GM12878 (cell line): ENCODE data around the gene LRP5. TPM values are rescaled to one million over a fixed set of nuclear protein-coding genes. Genes with fewer than 3 reads are reported as not detected.

ENCODE experiments used
- ATAC-seq: fragments of 200-7000 bp; cut with Tn5 transposase; 3 replicates; pipeline ENCODE4 v1.9.1; 2020; ENCODE audit warnings: mild to moderate bottlenecking, moderate library complexity
- BruUV-seq: library from RNA; stranded (reverse); fragments of 400-500 nt; replicated peaks from 2 replicates; lab custom pipeline; 2021; lab: Mats Ljungman, UMichigan
- CTCF ChIA-PET: fragments of 300-600 bp; sonication (Branson Sonifier 250); formaldehyde crosslinking; extraction: SDS; loops from one replicate; lab custom pipeline; 2021; ENCODE audit warnings: inconsistent platforms; lab: Yijun Ruan, JAX
- POLR2A ChIA-PET: fragments of 350-600 bp; formaldehyde crosslinking; extraction: SDS; loops from one replicate; lab custom pipeline; 2021; ENCODE audit warnings: inconsistent platforms; lab: Charles Lee
- RAD21 ChIA-PET: fragments of 300-600 bp; sonication (Branson Sonifier 250); formaldehyde crosslinking; loops from one replicate; lab custom pipeline; 2023; ENCODE audit warnings: antibody characterized with exemption; ENCODE audit not compliant: unreplicated experiment; lab: Charles Lee
- SMC1A ChIA-PET: fragments of 300-600 bp; sonication (Branson Sonifier 250); formaldehyde crosslinking; loops from one replicate; lab custom pipeline; 2023; ENCODE audit not compliant: unreplicated experiment, uncharacterized antibody; lab: Charles Lee
- DNase-seq: peaks from one replicate; pipeline ENCODE4 v3.0.0-alpha.2; 2011; ENCODE audit warnings: low read depth, low spot score
- FAIRE-seq: peaks from 3 replicates; lab custom pipeline; 2011; peaks lifted over from hg19 to GRCh38; lab: Jason Lieb, UNC
- H2AFZ ChIP-seq: 2 replicates; pipeline ENCODE4 v1.6.0; 2011; ENCODE audit warnings: low read depth, low read length, control low read depth; ENCODE audit not compliant: control insufficient read depth
- H3K27ac ChIP-seq: 2 replicates; pipeline ENCODE4 v1.5.1; 2011; ENCODE audit warnings: control low read depth; ENCODE audit not compliant: control insufficient read depth, insufficient read depth
- H3K27me3 ChIP-seq, 2 experiments: replicated peaks in 1 of 2; 2 replicates each; pipeline versions ENCODE4 v1.6.0 to v1.6.1; 2011; ENCODE audit warnings: low read length in 1 of 2; ENCODE audit not compliant: control insufficient read depth in 2 of 2, insufficient read depth in 2 of 2
- H3K36me3 ChIP-seq, 2 experiments: 2 replicates each; pipeline ENCODE4 v1.5.1; 2011; ENCODE audit warnings: low read length in 1 of 2; ENCODE audit not compliant: control insufficient read depth in 2 of 2, insufficient read depth in 2 of 2
- H3K4me1 ChIP-seq: 2 replicates; pipeline ENCODE4 v1.6.1; 2011; ENCODE audit warnings: mild to moderate bottlenecking, low read length, moderate library complexity, mixed read lengths; ENCODE audit not compliant: control insufficient read depth, insufficient read depth
- H3K4me2 ChIP-seq: 2 replicates; pipeline ENCODE4 v1.6.0; 2011; ENCODE audit warnings: control low read depth; ENCODE audit not compliant: control insufficient read depth, insufficient read depth
- H3K4me3 ChIP-seq: fragments of 200-600 bp; sonication (generic); 2 replicates; pipeline ENCODE4 v1.5.1; 2016
- H3K79me2 ChIP-seq: 2 replicates; pipeline ENCODE4 v1.6.0; 2011; ENCODE audit warnings: low read length; ENCODE audit not compliant: control insufficient read depth, insufficient read depth
- H3K9ac ChIP-seq: 2 replicates; pipeline ENCODE4 v1.8.0; 2011; ENCODE audit warnings: low read length, control low read depth, mixed read lengths; ENCODE audit not compliant: control insufficient read depth, insufficient read depth
- H3K9me3 ChIP-seq: replicated peaks from 3 replicates; pipeline ENCODE4 v1.5.1; 2011; ENCODE audit warnings: mild to moderate bottlenecking, low read length; ENCODE audit not compliant: control insufficient read depth, insufficient read depth
- H4K20me1 ChIP-seq: 2 replicates; pipeline ENCODE4 v1.6.0; 2011; ENCODE audit not compliant: control insufficient read depth, insufficient read depth
- E2F4 ChIP-seq: IDR thresholded peaks from 2 replicates; pipeline ENCODE4 v1.6.1; 2012; ENCODE audit warnings: low read depth, low read length, improper control_type of control experiment
- FOS ChIP-seq: IDR thresholded peaks from 3 replicates; pipeline ENCODE4 v1.6.1; 2011; ENCODE audit warnings: borderline replicate concordance; ENCODE audit not compliant: insufficient read length; ENCODE audit errors: extremely low read depth
- FOXK2 ChIP-seq: fragments of 450-650 bp; IDR thresholded peaks from 2 replicates; pipeline ENCODE4 v1.6.1; 2017; ENCODE audit warnings: mild to moderate bottlenecking, moderate library complexity
- IKZF2 ChIP-seq, 2 experiments: fragments of 450-650 bp; IDR thresholded peaks; 2 replicates each; pipeline ENCODE4 v1.6.1; 2017; ENCODE audit warnings: mild to moderate bottlenecking in 2 of 2, moderate library complexity in 2 of 2
- KAT2A ChIP-seq: conservative IDR thresholded peaks from 2 replicates; pipeline ENCODE4 v1.6.1; 2011; ENCODE audit warnings: low read depth, low read length; ENCODE audit not compliant: control insufficient read depth
- MTA2 ChIP-seq: fragments of 450-650 bp; IDR thresholded peaks from 2 replicates; pipeline ENCODE4 v1.6.1; 2016; ENCODE audit warnings: low read depth, mild to moderate bottlenecking, moderate library complexity
- NFIC ChIP-seq: IDR thresholded peaks from 2 replicates; pipeline ENCODE4 v1.6.1; 2012; ENCODE audit warnings: low read depth, mild to moderate bottlenecking, inconsistent platforms, low read length, moderate library complexity
- NR2C1 ChIP-seq: fragments of 450-650 bp; IDR thresholded peaks from 2 replicates; pipeline ENCODE4 v1.6.1; 2017; ENCODE audit warnings: antibody characterized with exemption, mild to moderate bottlenecking, moderate library complexity
- RELA ChIP-seq: fragments of 450-650 bp; IDR thresholded peaks from 2 replicates; pipeline ENCODE4 v1.8.0; 2014; ENCODE audit warnings: borderline replicate concordance; ENCODE audit not compliant: partially characterized antibody
- RUNX3 ChIP-seq: IDR thresholded peaks from 2 replicates; pipeline ENCODE4 v1.6.1; 2012; ENCODE audit warnings: low read length, inconsistent platforms
- SIN3A ChIP-seq: IDR thresholded peaks from 2 replicates; pipeline ENCODE4 v1.6.1; 2012; ENCODE audit warnings: low read depth, low read length, improper control_type of control experiment
- YBX1 ChIP-seq: fragments of 450-650 bp; IDR thresholded peaks from 2 replicates; pipeline ENCODE4 v1.6.1; 2016; ENCODE audit warnings: antibody characterized with exemption
- ZBED1 ChIP-seq: IDR thresholded peaks from 2 replicates; pipeline ENCODE4 v1.6.1; 2016; ENCODE audit warnings: borderline replicate concordance
- ZNF217 ChIP-seq: fragments of 450-650 bp; IDR thresholded peaks from 2 replicates; pipeline ENCODE4 v1.6.1; 2017; ENCODE audit warnings: antibody characterized with exemption, mild to moderate bottlenecking
- ZNF687 ChIP-seq: fragments of 450-650 bp; IDR thresholded peaks from 2 replicates; pipeline ENCODE4 v1.6.1; 2017; ENCODE audit warnings: mild to moderate bottlenecking, moderate library complexity
- WGBS: methylation state at CpG from one replicate; pipeline ENCODE4 v1.1.6; 2016; ENCODE audit warnings: low lambda C conversion rate; ENCODE audit not compliant: insufficient replicate concordance, insufficient coverage; ENCODE audit errors: missing lambda C conversion rate; 5-methylcytosine and 5-hydroxymethylcytosine counted together
- in situ Hi-C: fragments of 300-500 bp; cut with MboI; formaldehyde crosslinking; loops from 9 replicates; pipeline ENCODE4 v1.14.3; 2018; ENCODE audit warnings: mixed read lengths
- intact Hi-C: fragments of 100-400 bp; cut with micrococcal nuclease; formaldehyde crosslinking; loops from one replicate; pipeline ENCODE4 v1.14.2; 2022; ENCODE audit not compliant: unreplicated experiment
- polyA plus RNA-seq, 11 experiments: library from polyadenylated mRNA; depleted of rRNA in 4 of 11; unstranded in 6 of 11; stranded (reverse) in 5 of 11; fragments of >200 nt; fragmentation: Nextera tagmentation in 4 of 11; fragmentation: Illumina TruSeq in 1 of 11; extraction: Ambion mirVana in 4 of 11; extraction: Trizol in 1 of 11; gene quantifications; 1 replicate in 1 of 11; 2 replicates in 10 of 11; pipeline versions ENCODE4 v1.2.1 to v1.2.3, GENCODE V29; 2011 to 2016; ENCODE audit warnings: inconsistent platforms in 2 of 11, missing spikeins in 2 of 11, low read depth in 1 of 11
- total RNA-seq, 4 experiments: library from RNA; depleted of rRNA in 3 of 4; stranded (reverse); fragments of >200 nt in 3 of 4; fragmentation: Illumina TruSeq in 1 of 4; extraction: Trizol in 1 of 4; gene quantifications; 2 replicates each; pipeline versions ENCODE4 v1.2.1 to v1.2.3, GENCODE V29; 2013 to 2021
- TF ChIP-seq, protein P1 (sequence below): fragments of 450-650 bp; IDR thresholded peaks from 2 replicates; pipeline ENCODE4 v1.6.1; 2018; ENCODE audit warnings: mild to moderate bottlenecking, low read depth, moderate library complexity; ENCODE audit not compliant: partially characterized antibody

Gene LRP5
- total and polyA plus RNA-seq, 10 of the 15 experiments (the other 5 are each of a cell fraction or from before 2014, with no cell fraction given), result 0.37 to 34.0 (median 6.6) TPM

GRCh38 chr11:68437927-68438657, 125.7 kb downstream of the LRP5 start (continued):
- TF ChIP-seq ZNF687 (no peak), MTA2 (no peak), RELA (no peak), IKZF2 (IDR thresholded peaks at IDR 0.05) (no peak), YBX1 (no peak), FOXK2 (no peak)

DNA sequence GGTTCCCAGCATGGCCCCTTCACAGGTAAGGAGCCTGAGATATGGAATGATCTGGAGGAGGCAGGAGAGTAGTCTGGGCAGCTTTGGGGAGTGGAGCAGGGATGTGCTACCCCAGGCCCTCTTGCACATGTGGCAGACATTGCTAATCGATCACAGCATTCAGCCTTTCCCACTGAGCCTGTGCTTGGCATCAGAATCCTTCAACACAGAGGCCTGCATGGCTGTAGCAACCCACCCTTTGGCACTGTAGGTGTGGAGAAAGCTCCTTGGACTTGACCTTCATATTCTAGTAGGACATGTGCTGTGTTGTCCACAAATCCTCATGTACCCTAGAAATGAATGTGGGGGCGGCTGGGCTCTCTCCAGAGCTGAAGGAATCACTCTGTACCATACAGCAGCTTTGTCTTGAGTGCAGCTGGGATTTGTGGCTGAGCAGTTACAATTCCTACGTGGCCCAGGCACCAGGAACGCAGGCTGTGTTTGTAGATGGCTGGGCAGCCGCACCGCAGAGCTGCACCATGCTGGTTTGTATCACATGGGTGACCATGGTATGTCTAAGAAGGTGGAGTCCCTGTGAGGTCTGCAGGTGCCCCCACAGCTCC, 126.4 kb downstream of the LRP5 start:
- H3K9ac ChIP-seq, result no peak overlapping the region
- FAIRE-seq (no peak), DNase-seq (no peak), ATAC-seq (no peak)
- no peaks in the 10 kb centered on the region for H3K9me3 ChIP-seq
- no peak overlapping the region for H3K27ac ChIP-seq
- H3K4me3 ChIP-seq, result no peak overlapping the region
- H2AFZ ChIP-seq, result no peak overlapping the region
- peaks cover 0 to 10% of the 10 kb centered on the region in 2 experiments; a peak in 3 of 4 replicates for H3K36me3 ChIP-seq
- H3K4me2 ChIP-seq, result no peak overlapping the region
- ChIA-PET POLR2A (no interaction called here), CTCF (no interaction called here), SMC1A (no interaction called here), RAD21 (no interaction called here)
- no peaks in the 10 kb centered on the region for H3K79me2 ChIP-seq
- in situ Hi-C loops, result no loop called here
- WGBS, result 88% methylated on average over 6 of the region's 6 CpGs
- BruUV-seq, result no TSS peak
- intact Hi-C loops, result no loop called here
- peaks cover 5% of the 10 kb centered on the region; the same call in 1 of the 2 replicates for H3K4me1 ChIP-seq
- no peaks in the 10 kb centered on the region for H3K27me3 ChIP-seq
- H4K20me1 ChIP-seq, result no peaks in the 10 kb centered on the region
- TF ChIP-seq NFIC (no peak), NR2C1 (no peak), SIN3A (no peak), RUNX3 (no peak), KAT2A (no peak), E2F4 (no peak), ZBED1 (no peak), FOS (no peak), ZNF217 (no peak)
- TF ChIP-seq, protein P1, sequence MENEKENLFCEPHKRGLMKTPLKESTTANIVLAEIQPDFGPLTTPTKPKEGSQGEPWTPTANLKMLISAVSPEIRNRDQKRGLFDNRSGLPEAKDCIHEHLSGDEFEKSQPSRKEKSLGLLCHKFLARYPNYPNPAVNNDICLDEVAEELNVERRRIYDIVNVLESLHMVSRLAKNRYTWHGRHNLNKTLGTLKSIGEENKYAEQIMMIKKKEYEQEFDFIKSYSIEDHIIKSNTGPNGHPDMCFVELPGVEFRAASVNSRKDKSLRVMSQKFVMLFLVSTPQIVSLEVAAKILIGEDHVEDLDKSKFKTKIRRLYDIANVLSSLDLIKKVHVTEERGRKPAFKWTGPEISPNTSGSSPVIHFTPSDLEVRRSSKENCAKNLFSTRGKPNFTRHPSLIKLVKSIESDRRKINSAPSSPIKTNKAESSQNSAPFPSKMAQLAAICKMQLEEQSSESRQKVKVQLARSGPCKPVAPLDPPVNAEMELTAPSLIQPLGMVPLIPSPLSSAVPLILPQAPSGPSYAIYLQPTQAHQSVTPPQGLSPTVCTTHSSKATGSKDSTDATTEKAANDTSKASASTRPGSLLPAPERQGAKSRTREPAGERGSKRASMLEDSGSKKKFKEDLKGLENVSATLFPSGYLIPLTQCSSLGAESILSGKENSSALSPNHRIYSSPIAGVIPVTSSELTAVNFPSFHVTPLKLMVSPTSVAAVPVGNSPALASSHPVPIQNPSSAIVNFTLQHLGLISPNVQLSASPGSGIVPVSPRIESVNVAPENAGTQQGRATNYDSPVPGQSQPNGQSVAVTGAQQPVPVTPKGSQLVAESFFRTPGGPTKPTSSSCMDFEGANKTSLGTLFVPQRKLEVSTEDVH, result no peak
